GM12891 (cell line): ENCODE results near the gene NCBP1.

Experiments used
- PAX5 ChIP-seq: IDR thresholded peaks from 2 replicates; pipeline ENCODE4 v1.6.1; 2011; ENCODE audit warnings: low read length, moderate library complexity, mild to moderate bottlenecking; ENCODE audit not compliant: insufficient read depth, severe bottlenecking
- POLR2A ChIP-seq: IDR thresholded peaks from 2 replicates; pipeline ENCODE4 v1.6.1; 2011; ENCODE audit warnings: low read depth, low read length, control low read depth
- POLR2AphosphoS5 ChIP-seq: IDR thresholded peaks from 2 replicates; pipeline ENCODE4 v1.6.1; 2011; ENCODE audit warnings: low read depth, low read length, control low read depth
- TAF1 ChIP-seq: IDR thresholded peaks from 2 replicates; pipeline ENCODE4 v1.6.1; 2011; ENCODE audit warnings: low read depth, low read length, control low read depth

DNA sequence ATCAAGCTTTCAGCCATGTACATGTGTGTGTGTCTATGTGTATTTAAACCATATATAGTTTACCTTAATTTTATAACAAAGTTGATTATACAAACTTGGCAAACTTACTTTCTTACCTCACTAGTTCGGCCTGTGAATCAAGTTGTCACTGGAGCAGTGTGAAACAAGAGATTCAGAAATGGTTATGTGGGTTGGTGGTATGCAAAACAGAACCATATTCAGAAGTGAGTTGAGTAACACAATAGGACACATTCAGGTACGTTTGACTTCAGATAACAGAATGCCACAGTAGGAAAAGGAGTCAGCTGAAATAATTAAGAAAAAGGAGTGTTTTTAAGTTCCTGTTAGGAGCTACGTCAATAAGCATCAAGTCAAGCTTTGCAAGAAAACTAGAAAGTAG is 42.0 kb downstream of the NCBP1 start:
- TF ChIP-seq POLR2AphosphoS5 = no peak
- TF ChIP-seq TAF1 = no peak
- TF ChIP-seq POLR2A = 0 out of 2 replicates have a peak, but pooled peaks have one; percentile 11
- TF ChIP-seq PAX5 = no peak
